ENCODE measurements around the gene HLA-DPA1. TPM values are rescaled to one million over a fixed set of nuclear protein-coding genes. Genes with fewer than 3 reads are reported as not detected.

HLA-DPA1 gene
- polyA plus RNA-seq, 1 experiment: 0.10 TPM

- ChIA-PET POLR2A (no interaction called here), CTCF (no interaction called here)
- Histone ChIP-seq H3K4me3 (ENCODE audit: low read depth, low read length) (no peak overlapping the region), H3K27ac (ENCODE audit: low read depth, low read length) (no peak overlapping the region), H3K27me3 (ENCODE audit: control insufficient read depth, insufficient read depth, low read length) (peaks cover 18% of the 10 kb centered on the region), H3K9me3 (ENCODE audit: control insufficient read depth, insufficient read depth, low read length) (no peaks in the 10 kb centered on the region)
- TF ChIP-seq CTCF (IDR thresholded peaks at IDR 0.05; ENCODE audit: low read depth, low read length): no peak
- no peak for DNase-seq (ENCODE audit: low read depth, low spot score)
Observed at GRCh38 chr6:33021917-33022316, 51.5 kb downstream of the HLA-DPA1 start.

GRCh38 chr6:33019372-33019771 lies 54.1 kb downstream of the HLA-DPA1 start:
- H3K4me3 ChIP-seq (ENCODE audit: low read depth, low read length): no peak overlapping the region
- DNase-seq (ENCODE audit: low read depth, low spot score): no peak
- POLR2A ChIA-PET: no interaction called here
- CTCF ChIA-PET: interaction anchor here (0.5 to 1.2 kb wide), 2 partner anchors 85 to 219 kb away, joined by 3 to 6 read pairs; no protein-coding TSS in a partner anchor
- H3K27ac ChIP-seq (ENCODE audit: low read depth, low read length): no peak overlapping the region
- no peaks in the 10 kb centered on the region for H3K9me3 ChIP-seq (ENCODE audit: control insufficient read depth, insufficient read depth, low read length)
- TF ChIP-seq CTCF (IDR thresholded peaks at IDR 0.05; ENCODE audit: low read depth, low read length): no peak
- H3K27me3 ChIP-seq (ENCODE audit: control insufficient read depth, insufficient read depth, low read length): peaks cover 32% of the 10 kb centered on the region

- peak overlapping the region; percentile 10; the same call in 1 of the 2 replicates for H3K4me3 ChIP-seq (ENCODE audit: low read depth, low read length)
- no peak for DNase-seq (ENCODE audit: low read depth, low spot score)
- CTCF ChIA-PET: interaction anchor here (0.5 to 1.2 kb wide), 3 partner anchors 85 to 219 kb away, joined by 3 to 6 read pairs (median 4); partner anchors contain the start of gene TAP2
- no peaks in the 10 kb centered on the region for H3K9me3 ChIP-seq (ENCODE audit: control insufficient read depth, insufficient read depth, low read length)
- POLR2A ChIA-PET: no interaction called here
- peaks cover 30% of the 10 kb centered on the region for H3K27me3 ChIP-seq (ENCODE audit: control insufficient read depth, insufficient read depth, low read length)
- TF ChIP-seq CTCF (IDR thresholded peaks at IDR 0.05; ENCODE audit: low read depth, low read length): no peak
- no peak overlapping the region for H3K27ac ChIP-seq (ENCODE audit: low read depth, low read length)
Observed at GRCh38 chr6:33018904-33019303, 54.5 kb downstream of the HLA-DPA1 start.

- no peak overlapping the region for H3K4me3 ChIP-seq (ENCODE audit: low read depth, low read length)
- no peaks in the 10 kb centered on the region for H3K9me3 ChIP-seq (ENCODE audit: control insufficient read depth, insufficient read depth, low read length)
- ChIA-PET CTCF (interaction anchor here (0.5 to 2.2 kb wide), 6 partner anchors 10 to 180 kb away, joined by 3 to 10 read pairs (median 4); partner anchors contain the start of gene TAP2), POLR2A (no interaction called here)
- TF ChIP-seq CTCF (IDR thresholded peaks at IDR 0.05; ENCODE audit: low read depth, low read length): no peak
- no peak for DNase-seq (ENCODE audit: low read depth, low spot score)
- H3K27me3 ChIP-seq (ENCODE audit: control insufficient read depth, insufficient read depth, low read length): peaks cover 33% of the 10 kb centered on the region
- no peak overlapping the region for H3K27ac ChIP-seq (ENCODE audit: low read depth, low read length)
Observed at GRCh38 chr6:33018418-33018817, 55.0 kb downstream of the HLA-DPA1 start.

- Histone ChIP-seq H3K27ac (ENCODE audit: low read depth, low read length) (no peak overlapping the region), H3K27me3 (ENCODE audit: control insufficient read depth, insufficient read depth, low read length) (peaks cover 34% of the 10 kb centered on the region), H3K4me3 (ENCODE audit: low read depth, low read length) (no peak overlapping the region), H3K9me3 (ENCODE audit: control insufficient read depth, insufficient read depth, low read length) (no peaks in the 10 kb centered on the region)
- TF ChIP-seq CTCF (IDR thresholded peaks at IDR 0.05; ENCODE audit: low read depth, low read length): no peak
- CTCF ChIA-PET: interaction anchor here (0.5 to 5.7 kb wide), 7 partner anchors 10 to 231 kb away, joined by 3 to 72 read pairs (median 4); partner anchors contain the start of gene TAP2
- POLR2A ChIA-PET: no interaction called here
- DNase-seq (ENCODE audit: low read depth, low spot score): no peak
Observed at GRCh38 chr6:33017694-33018353, 55.6 kb downstream of the HLA-DPA1 start.
